HL-60/S4 treated with retinoic acid at 250 ng/mL for 4 days and 3 days (cell line): ENCODE data around the gene ANXA11.
"Not testable (repeated sequence)": the region's sequence is repeated elsewhere in the genome, so short reads cannot be mapped to it uniquely, and the experiment has no call there.

Source experiments
- in situ Hi-C: fragments of 300-500 bp; cut with MboI; formaldehyde crosslinking; loops from 2 replicates; pipeline ENCODE4 v1.7.0; 2022; ENCODE audit warnings: low sequenced_read_pairs

ANXA11 gene

DNA sequence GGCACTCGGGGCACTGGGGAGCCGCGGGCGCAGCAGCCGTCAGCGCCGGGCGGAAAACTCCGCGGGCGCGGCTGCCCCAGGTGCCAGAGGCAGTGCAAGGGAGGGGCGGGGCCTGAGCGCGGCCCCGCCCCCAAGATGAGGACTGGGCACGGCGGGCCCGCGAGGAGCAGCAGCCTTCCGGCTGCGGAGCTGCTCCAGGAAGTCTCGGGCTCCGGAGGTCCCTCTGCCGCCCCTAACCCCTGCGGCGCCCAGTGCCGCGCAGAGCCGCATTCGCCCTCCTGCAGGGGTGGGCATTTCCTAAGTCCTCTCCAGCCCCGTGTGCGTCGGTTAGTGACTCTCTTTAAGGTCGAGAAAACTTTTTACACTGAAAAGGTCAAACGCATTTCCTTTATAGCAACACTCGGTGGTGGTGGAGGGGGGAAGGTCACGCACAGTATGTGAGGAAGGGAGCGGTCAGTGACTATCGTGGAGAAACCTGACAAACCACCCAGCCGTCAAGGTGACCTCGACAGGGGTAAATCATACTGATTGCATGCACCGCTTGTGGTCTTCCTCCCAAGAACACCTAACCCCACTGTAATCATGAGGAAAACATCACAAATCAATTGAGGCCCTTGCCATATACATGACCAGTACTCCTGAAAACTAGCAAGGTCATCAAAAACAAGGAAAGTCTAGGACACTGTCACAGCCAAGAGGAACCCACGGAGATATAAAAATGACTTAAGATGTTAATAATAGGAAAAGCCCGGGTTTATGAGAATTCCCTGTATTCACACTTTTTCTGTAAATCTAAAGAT is at the start of gene ANXA11:
Gene ANXA11 (minus strand): TSS at position 61 of the 800 bp plus-strand sequence. CDS start 32,676 bp downstream, outside the sequence.
- in situ Hi-C loops: no loop called here

DNA sequence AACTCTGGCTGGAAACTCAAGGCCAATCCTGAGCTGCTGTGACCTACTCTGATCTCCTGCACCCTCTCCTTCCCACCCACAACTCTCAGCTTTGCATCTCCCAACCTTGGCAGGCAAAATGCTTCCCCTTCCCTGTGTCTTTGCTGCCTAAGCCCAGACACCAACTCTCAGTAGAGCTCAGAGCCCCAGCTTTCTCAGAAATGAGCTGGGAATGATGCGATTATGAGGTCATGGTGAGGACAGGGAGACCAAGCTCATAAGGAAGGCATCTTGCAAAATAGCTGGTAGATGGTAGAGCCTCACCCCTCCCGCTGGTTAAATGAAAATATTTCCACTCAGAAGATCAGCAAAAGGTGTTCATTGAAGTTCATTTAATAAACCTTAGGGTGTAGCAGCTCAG is 49.4 kb upstream of the ANXA11 start:
- in situ Hi-C loops: loop anchor here (25.0 kb wide), 1 partner anchor 692 kb away; the partner anchor contains the start of gene SFTPA2

DNA sequence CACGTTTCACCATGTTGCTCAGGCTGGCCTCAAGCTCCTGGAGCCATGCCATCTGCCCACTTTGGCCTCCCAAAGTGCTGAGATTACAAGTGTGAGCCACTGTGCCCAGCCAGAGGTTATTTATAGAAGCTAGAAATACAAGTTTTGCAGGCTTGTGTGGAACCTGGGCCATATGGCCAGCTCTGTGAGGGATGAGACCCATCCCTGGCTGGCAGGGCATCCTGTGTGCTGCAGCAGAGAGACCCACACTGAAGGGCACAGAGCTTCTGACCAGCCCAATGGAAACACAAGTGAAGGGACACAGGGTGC is 48.6 kb upstream of the ANXA11 start:
- in situ Hi-C loops: loop anchor here (25.0 kb wide), 1 partner anchor 692 kb away; the partner anchor contains the start of gene SFTPA2

DNA sequence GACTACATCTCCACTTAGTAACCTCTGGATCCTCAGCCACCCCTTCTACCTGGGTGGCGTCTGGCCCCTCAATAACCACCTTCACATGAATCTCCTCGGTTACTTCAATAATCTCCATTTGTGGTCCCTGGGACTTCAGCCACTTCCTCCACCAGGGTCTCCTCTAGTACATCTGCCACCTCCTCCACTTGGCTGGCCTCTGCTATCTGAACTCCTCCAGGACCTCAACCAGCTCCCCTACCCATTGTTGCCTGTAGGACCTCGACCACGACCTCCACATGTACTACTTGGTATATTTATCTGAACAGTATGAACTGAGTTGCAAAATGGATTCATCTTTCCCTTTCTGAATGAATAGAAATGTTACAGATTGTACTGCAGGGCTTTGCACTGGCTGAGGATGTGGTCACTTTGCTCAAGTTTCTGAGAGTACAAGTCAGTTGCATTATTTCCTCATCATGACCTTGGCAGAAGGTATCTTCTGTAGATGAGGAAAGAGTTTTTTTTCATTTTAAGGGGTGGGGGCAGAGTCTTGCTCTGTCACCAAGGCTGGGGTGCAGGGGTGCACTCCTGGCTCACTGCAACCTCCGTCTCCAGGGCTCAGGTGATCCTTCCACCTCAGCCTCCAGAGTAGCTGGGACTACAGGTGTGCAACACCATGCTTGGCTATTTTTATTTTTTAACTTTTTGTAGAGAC is 48.1 kb upstream of the ANXA11 start:
- in situ Hi-C loops: loop anchor here (25.0 kb wide), 1 partner anchor 691 kb away; the partner anchor contains the start of gene SFTPA2

DNA sequence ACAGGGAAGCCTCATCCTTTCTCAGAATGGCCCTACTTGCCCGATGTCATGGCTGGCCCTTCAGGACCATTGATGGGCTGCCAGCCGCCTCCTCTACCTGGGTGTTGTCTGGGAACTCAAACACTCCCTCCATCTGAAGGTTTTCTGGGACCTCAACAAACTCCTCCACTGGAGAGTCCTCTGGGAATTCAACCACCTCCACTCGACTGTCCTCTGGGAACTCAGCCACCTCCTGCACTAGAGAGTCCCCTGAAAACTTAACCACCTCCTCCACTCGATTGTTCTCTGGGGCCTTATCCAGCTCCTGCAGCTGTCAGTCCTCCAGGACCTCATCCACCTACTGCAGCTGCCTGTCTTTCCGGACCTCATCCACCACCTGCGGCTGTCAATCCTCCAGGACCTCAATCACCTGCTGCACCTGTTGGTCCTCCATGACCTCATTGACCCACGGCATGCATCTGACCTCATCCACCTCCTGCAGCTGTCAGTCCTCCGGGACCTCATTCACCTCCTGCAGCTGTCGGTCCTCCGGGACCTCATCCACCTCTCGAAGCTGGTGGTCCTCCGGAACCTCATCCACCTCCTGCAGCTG is 47.1 kb upstream of the ANXA11 start:
- in situ Hi-C loops: loop anchor here (25.0 kb wide), 1 partner anchor 690 kb away; the partner anchor contains the start of gene SFTPA2

DNA sequence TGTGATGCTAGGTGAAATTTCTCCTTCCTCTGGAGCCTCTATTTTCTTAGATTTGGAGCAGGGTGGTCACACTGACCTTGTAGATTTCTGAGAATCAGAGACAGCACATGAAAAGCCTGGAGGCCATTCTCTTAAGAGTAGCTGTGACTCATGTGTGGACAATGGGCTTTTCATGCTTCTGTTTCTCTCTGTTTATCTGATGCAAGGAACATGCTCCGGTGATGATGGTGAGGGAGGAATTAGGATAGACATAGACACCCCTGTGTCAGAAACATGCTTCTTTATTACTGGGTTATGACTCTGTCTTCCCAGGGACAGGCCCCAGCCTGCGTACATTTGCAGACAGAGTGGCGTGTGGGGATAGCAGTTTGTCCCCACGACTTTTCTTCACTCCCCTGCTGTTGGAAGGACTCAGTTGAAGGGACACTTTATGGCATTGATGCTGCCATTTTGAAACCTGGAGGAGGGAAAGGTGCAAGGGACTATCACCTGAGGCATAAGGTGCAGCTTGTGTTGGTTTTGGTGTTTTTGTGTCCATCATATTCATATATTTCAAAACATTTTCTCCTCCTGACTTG is 46.5 kb upstream of the ANXA11 start:
- in situ Hi-C loops: loop anchor here (25.0 kb wide), 1 partner anchor 689 kb away; the partner anchor contains the start of gene SFTPA2

DNA sequence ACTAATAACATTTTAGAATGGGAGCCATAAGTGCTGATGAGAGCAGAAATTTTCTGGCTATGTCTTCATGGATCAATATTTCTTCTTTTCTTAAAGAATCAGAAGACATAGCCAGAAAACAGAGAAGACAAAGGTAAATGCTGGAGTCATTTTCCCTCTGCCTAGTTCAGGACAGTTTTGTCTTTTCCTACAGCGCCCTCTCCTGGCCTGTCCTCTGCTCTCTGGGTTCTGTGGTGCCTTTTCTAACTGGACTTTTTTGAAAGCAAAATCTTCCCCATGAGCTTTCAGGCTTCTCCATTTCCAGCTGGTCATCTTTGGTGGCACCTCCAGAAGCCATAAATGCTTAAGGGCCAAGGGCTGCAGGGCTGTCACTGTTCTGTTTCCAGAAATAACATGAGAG is 45.1 kb upstream of the ANXA11 start:
- in situ Hi-C loops: loop anchor here (25.0 kb wide), 1 partner anchor 688 kb away; the partner anchor contains the start of gene SFTPA2

DNA sequence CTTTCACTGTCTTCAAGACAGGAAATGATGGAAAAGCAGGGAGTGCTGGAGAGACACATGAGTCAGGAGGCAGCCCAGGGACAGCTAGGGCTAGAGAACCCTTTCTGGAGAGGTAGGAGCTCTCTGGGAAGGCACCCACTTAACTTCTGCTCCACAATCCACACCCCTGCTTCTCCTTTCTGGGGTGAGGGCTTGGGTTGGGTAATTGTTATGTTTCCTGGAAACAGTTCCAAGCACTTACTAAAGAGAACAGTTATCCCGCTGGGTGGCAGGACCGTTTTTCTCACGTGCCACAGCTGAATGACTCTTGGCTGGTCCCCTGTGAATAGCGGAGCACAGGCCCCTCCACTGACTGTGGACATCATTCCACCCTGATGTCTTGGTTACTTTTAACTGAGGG is 44.6 kb upstream of the ANXA11 start:
- in situ Hi-C loops: loop anchor here (25.0 kb wide), 1 partner anchor 688 kb away; the partner anchor contains the start of gene SFTPA2

DNA sequence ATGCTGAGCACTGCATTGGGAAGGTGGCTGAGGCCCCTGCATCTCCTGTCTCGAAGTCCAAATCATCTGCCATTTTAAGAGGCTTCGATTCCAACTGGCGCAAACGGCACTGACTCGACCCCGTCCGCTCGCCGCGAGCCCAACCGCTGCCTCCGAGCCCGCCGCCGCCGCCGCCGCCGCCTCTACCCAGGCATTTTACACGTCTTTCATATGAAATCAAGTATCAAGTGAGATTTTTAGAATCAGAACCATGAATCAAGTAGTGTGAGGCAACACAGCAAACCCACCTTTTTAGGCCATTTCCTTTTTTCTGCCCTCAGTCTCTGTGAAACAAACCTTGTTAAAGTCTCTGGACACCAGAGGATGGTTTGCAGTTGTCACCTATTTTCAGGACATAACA is 42.3 kb upstream of the ANXA11 start:
- in situ Hi-C loops: not testable (repeated sequence)

DNA sequence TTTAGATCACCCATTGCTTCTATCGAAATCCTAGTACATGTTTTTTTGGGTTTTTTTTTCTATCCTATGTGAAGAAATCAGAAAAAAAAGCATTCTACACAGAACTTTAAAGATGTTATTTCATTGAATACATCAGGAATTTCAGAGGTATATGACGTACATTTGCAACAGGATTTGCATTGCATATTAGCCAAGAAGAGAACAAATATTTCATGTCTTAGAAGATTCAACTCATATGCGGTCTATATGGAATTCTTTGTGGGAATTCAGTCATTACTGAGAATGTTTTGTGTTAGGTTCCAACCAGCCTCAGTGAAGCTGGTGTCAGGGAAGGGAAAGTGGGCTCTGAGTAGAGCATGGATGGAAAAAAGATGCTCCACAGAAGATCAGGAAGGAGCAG is 39.0 kb upstream of the ANXA11 start:
- in situ Hi-C loops: not testable (repeated sequence)

DNA sequence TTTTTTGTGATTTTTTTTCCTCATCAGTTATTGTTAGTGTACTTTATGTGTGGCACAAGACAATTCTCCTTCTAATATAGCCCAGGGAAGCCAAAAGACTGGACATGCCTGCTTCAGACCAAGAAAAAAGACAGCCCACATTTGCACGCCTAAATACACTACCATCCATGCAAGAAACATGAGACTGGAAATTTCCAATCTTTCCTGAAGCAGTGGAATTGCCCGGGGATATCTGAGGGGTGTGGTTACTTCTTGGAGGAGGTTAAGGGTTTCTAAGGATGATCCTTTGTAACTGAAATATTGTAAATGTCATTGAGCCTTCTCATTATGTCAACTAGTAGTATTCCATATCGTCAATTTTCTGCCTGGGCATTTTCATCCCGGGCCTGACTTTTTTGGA is 37.0 kb upstream of the ANXA11 start:
- in situ Hi-C loops: not testable (repeated sequence)

DNA sequence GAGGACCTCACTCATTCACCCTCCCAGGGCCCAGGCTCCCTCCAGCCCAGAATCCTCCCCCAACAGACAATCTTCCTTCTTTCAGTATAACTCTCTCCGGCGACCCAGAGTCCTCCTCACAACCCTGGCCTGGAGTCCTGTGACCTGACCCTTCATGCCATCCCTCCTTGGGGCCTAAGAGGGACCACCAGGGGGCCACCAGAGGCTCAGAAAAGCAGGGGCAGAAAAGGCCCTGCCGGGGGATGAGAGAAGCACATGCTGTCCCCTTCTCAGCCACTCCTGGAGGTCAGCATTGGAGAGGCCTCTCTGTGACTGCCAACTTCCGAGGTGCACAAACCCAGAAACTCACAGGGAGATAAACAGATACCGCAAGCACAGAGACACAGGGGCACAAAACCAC is 31.1 kb upstream of the ANXA11 start:
- in situ Hi-C loops: not testable (repeated sequence)

DNA sequence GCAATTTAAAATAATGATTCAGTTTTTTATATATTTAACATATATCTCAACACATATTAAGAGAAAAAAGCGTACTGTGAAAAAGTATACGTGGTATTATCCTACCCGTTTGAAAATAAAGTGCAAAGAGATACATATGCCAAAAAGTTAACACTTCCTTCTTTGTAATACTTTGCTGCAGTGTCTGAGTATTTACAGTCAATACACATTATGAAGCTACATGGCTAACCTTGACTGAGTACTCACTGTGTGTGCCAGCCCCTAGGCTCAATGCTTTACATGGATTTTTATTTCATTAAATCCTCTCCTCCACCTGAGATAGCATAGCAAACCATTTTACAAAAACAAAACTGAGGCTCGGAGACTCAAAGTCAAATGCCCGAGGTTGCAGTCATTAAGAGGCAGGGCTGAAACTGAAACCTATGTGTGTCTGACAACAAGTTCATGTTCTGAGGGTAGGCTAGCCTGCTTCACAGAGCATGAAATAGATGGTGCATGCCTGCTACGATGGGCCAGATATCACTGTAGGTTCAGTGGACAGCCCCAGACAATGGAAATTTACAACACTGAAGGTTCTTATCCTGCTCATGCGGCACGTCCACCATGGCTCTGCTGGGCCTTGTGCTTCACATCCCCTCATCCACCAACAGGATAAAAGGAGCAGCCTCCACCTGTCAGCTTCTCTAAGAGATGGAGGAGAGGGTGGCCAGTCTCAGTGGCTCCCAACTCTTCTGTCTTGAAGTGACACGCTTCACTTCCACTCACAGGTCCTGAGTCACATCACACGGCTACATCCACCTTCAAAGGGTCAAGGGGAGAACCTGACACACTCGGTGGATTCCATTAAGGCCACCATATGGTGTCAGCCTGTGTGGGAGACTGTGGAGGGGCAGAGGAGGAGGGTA is 29.2 kb upstream of the ANXA11 start:
- in situ Hi-C loops: not testable (repeated sequence)

DNA sequence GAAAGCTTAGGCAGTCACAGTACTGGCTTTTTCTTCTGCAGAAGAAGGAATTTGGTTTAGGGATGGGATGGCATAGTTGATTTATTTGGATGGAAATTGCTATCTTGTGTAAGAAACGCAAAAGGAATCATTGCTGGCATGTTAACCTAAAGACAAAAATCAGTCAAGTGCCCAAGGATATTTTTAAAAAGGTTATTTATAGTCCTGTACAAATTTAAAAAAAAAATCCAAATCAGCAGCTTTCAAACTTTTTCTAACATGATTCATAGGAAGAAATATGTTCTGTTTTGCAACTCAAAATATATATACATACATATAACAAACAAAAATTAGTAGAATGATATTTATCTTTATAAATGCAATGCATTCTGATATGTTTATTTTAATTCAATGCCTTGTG is 28.5 kb upstream of the ANXA11 start:
- in situ Hi-C loops: not testable (repeated sequence)

DNA sequence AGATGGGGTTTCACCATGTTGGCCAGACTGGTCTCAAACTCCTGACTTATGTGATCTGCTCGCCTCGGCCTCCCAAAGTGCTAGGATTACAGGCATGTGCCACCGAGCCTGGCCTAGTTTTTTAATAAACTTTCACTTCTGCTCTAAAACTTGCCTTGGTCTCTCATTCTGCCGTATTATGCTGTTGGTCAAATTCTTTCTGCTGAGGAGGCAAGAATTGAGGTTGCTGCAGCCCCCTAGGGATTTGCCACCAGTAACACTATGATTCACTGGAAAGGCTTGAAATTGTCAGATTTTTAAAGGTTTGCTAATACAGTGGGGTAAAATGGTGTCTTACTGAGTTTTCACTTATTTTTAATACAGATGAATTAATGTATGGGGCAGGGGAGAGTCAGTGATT is 21.4 kb upstream of the ANXA11 start:
- in situ Hi-C loops: not testable (repeated sequence)

DNA sequence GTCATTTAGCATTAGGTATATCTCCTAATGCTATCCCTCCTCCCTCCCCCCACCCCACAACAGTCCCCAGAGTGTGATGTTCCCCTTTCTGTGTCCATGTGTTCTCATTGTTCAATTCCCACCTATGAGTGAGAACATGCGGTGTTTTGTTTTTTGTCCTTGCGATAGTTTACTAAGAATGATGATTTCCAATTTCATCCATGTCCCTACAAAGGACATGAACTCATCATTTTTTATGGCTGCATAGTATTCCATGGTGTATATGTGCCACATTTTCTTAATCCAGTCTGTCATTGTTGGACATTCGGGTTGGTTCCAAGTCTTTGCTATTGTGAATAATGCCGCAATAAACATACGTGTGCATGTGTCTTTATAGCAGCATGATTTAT is 17.7 kb upstream of the ANXA11 start:
- in situ Hi-C loops: not testable (repeated sequence)

DNA sequence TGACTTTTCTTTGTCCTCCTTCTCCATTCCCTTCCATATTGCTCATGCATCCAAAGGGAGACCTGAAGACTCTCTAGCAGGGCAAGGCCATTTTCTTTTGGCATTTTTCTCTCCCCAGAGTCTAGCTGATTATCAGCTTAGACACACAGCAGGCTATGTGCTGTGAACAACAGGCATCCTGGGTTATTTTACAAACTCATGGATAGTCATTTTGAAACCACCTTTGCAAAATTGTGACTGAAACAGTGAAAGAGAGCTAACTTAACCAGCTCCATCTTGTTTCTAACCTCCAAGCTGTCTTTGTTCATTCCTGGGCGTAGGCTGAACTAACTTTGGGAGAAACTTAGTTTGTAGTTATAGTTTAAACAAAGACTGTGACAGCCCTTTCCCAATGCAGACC is 13.5 kb upstream of the ANXA11 start:
- in situ Hi-C loops: loop anchor here (5.0 kb wide), 1 partner anchor 72 kb away; no protein-coding TSS in a partner anchor

DNA sequence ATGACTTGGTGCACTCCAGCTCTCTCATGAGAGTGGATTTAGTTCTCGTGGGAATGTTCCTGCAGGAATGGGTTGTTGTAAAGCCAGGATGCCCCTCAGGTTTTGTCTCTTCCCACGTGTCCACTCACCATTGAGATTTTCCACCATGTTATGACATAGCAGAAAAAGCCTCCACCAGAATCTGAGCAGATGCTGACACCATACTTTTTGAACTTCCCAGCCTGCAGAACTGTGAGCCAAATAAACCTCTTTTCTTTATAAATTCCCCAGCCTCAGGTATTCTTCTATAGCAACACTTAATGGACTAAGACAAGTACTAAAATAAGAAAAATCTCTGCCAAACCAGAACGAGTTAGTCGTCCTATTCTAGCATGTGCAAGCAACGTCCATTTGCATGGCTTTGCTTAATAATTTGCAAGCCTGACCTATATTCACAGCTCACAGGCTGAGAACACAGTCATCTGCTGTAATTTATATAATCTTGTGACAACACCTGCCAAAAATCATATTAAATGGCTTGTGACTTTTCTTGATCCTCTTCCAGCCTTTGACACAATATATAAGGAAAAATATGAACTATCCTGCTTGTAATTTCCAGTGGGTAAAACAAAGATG is 9.1 kb upstream of the ANXA11 start:
- in situ Hi-C loops: not testable (repeated sequence)

DNA sequence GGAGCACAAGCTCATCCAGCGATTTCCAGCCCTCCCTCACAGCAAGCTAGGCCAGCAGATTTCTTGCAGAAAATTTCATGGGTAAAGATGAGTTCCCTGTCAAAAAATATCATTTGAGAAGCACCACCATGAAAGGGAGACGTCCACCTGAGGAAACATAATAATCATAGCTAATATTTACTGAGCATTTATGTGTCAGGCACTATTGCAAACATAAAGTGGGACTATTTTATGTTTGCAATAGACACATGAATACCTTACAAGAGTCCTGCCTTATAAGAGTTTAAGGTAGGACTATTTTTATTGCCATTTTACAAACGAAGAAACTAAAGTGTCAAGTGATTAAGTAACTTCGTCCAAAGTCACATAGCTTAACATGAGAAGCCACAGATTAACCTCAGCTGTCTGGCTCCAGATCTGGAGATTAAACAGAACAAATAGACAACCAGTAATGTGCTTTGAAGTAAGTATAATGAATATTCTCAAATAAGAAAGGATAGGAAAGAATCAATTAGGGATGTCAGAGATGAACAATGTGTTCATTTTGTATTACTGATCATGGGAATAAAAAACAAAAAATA is 7.3 kb upstream of the ANXA11 start:
- in situ Hi-C loops: not testable (repeated sequence)
